GM15510 (cell line): ENCODE results near the gene TDRD12.

Experiments
- POLR2A ChIP-seq: IDR thresholded peaks from 3 replicates; pipeline ENCODE4 v1.6.1; 2011; ENCODE audit warnings: borderline replicate concordance; ENCODE audit not compliant: insufficient read length; ENCODE audit errors: extremely low read depth

The TDRD12 gene

GRCh38 chr19:32800191-32800590, 80.6 kb downstream of the TDRD12 start:
- no peak for TF ChIP-seq POLR2A

- no peak for TF ChIP-seq POLR2A
Observed at GRCh38 chr19:32800754-32801153, 81.2 kb downstream of the TDRD12 start.

- no peak for TF ChIP-seq POLR2A
Observed at GRCh38 chr19:32802840-32803239, 83.3 kb downstream of the TDRD12 start.

- TF ChIP-seq POLR2A: no peak
Observed at GRCh38 chr19:32808236-32808635, 88.7 kb downstream of the TDRD12 start.

- no peak for TF ChIP-seq POLR2A
Observed at GRCh38 chr19:32809254-32809653, 89.7 kb downstream of the TDRD12 start.

GRCh38 chr19:32809754-32810153, 90.2 kb downstream of the TDRD12 start:
- TF ChIP-seq POLR2A: no peak

GRCh38 chr19:32810452-32810851, 90.9 kb downstream of the TDRD12 start:
- no peak for TF ChIP-seq POLR2A

- TF ChIP-seq POLR2A: no peak
Observed at GRCh38 chr19:32811151-32811550, 91.6 kb downstream of the TDRD12 start.

- no peak for TF ChIP-seq POLR2A
Observed at GRCh38 chr19:32812036-32812435, 92.5 kb downstream of the TDRD12 start.

GRCh38 chr19:32812571-32812970, 93.0 kb downstream of the TDRD12 start:
- TF ChIP-seq POLR2A: no peak

- no peak for TF ChIP-seq POLR2A
Observed at GRCh38 chr19:32813862-32814425, 94.4 kb downstream of the TDRD12 start.

GRCh38 chr19:32814624-32815023, 95.1 kb downstream of the TDRD12 start:
- no peak for TF ChIP-seq POLR2A

GRCh38 chr19:32816555-32817099, 97.1 kb downstream of the TDRD12 start:
- TF ChIP-seq POLR2A: no peak

GRCh38 chr19:32817569-32818476, 98.3 kb downstream of the TDRD12 start:
- no peak for TF ChIP-seq POLR2A

- no peak for TF ChIP-seq POLR2A
Observed at GRCh38 chr19:32818536-32818935, 99.0 kb downstream of the TDRD12 start.
